ENCODE results near the gene FLYWCH1. TPM values are rescaled to one million over a fixed set of nuclear protein-coding genes. Genes with fewer than 3 reads are reported as not detected.
"Not testable (repeated sequence)": the region's sequence is repeated elsewhere in the genome, so short reads cannot be mapped to it uniquely, and the experiment has no call there.

The FLYWCH1 gene
- total and polyA plus RNA-seq, 2 donors (not counting 3 experiments of a cell fraction or from before 2014, with no cell fraction given): 32.0 to 51.2 TPM

GRCh38 chr16:2927010-2927646, 15.4 kb downstream of the FLYWCH1 start:
- Histone ChIP-seq H2AFZ (ENCODE audit: low read depth, low read length) (peak overlapping the region; percentile 75), H4K20me1 (replicated peaks; ENCODE audit: control insufficient read depth, extremely low read depth, insufficient read depth, low read length) (no peaks in the 10 kb centered on the region), H3K4me2 (ENCODE audit: insufficient read depth, low read length) (peak overlapping the region; percentile 49), H3K27ac (ENCODE audit: insufficient read depth, low read depth, low read length) (no peak overlapping the region), H3K4me3 (replicated peaks in 1 of 3; ENCODE audit: insufficient read depth in 1 of 3, low read depth in 1 of 3, low read length in 3 of 3) (peak overlapping the region in 1 of 3 experiments; percentile 7), H3K9ac (replicated peaks; ENCODE audit: extremely low read depth, insufficient read depth, low read length) (no peak overlapping the region), H3K27me3 (ENCODE audit: control insufficient read depth in 2 of 2, insufficient read depth in 2 of 2, low read length in 2 of 2) (no peaks in the 10 kb centered on the region), H3K36me3 (ENCODE audit: control insufficient read depth in 2 of 2, extremely low read depth in 1 of 2, insufficient read depth in 2 of 2, low read length in 2 of 2) (peaks cover 2 to 10% of the 10 kb centered on the region in 2 experiments), H3K4me1 (ENCODE audit: control insufficient read depth, extremely low read depth, insufficient read depth, low read length) (peaks cover 2% of the 10 kb centered on the region), H3K9me3 (replicated peaks; ENCODE audit: control insufficient read depth, insufficient read depth, low read length) (no peaks in the 10 kb centered on the region), H3K9me1 (replicated peaks; ENCODE audit: control insufficient read depth, extremely low read depth, insufficient read depth, low read length) (no peaks in the 10 kb centered on the region), H3K79me2 (ENCODE audit: control insufficient read depth, insufficient read depth, low read length) (peaks cover 2% of the 10 kb centered on the region)
- ChIA-PET POLR2A (interaction anchor here (0.6 kb wide), 1 partner anchor 53 kb away, joined by 3 read pairs; no protein-coding TSS in a partner anchor), CTCF (interaction anchor here (0.5 to 2.2 kb wide), 46 partner anchors 8 to 652 kb away, joined by 3 to 36 read pairs (median 5); partner anchors contain the start of genes FLYWCH1, FLYWCH2, KCTD5 and PKMYT1)
- dilution Hi-C loops (cut with MboI; ENCODE audit: extremely low pct_ligation_motif_present, low sequenced_read_pairs): no loop called here
- intact Hi-C loops (cut with micrococcal nuclease): loop anchor here (1.0 kb wide), 1 partner anchor 52 kb away; no protein-coding TSS in a partner anchor
- FAIRE-seq (peak; percentile 95), DNase-seq (ENCODE audit: low read depth, low spot score) (peak; percentile 81)
- TF ChIP-seq CTCF (IDR thresholded peaks at IDR 0.05; ENCODE audit: extremely low read depth in 1 of 2, insufficient read depth in 1 of 2, low read depth in 1 of 2, low read length in 2 of 2) (peak; percentile 83 to 94), EZH2 (IDR thresholded peaks at IDR 0.05; ENCODE audit: borderline replicate concordance, low read depth, low read length, severe bottlenecking) (no peak)
- no TSS peak for BruUV-seq (replicated peaks)

- H3K79me2 ChIP-seq (ENCODE audit: control insufficient read depth, insufficient read depth, low read length); FAIRE-seq; intact Hi-C loops (cut with micrococcal nuclease); H3K27ac ChIP-seq (ENCODE audit: insufficient read depth, low read depth, low read length); dilution Hi-C loops (cut with MboI; ENCODE audit: extremely low pct_ligation_motif_present, low sequenced_read_pairs); H3K9me1 ChIP-seq (replicated peaks; ENCODE audit: control insufficient read depth, extremely low read depth, insufficient read depth, low read length); H3K27me3 ChIP-seq (ENCODE audit: control insufficient read depth in 2 of 2, insufficient read depth in 2 of 2, low read length in 2 of 2); H3K9me3 ChIP-seq (replicated peaks; ENCODE audit: control insufficient read depth, insufficient read depth, low read length); H3K4me1 ChIP-seq (ENCODE audit: control insufficient read depth, extremely low read depth, insufficient read depth, low read length); BruUV-seq (replicated peaks); POLR2A ChIA-PET; H3K4me3 ChIP-seq (replicated peaks in 1 of 3; ENCODE audit: insufficient read depth in 1 of 3, low read depth in 1 of 3, low read length in 3 of 3); H3K9ac ChIP-seq (replicated peaks; ENCODE audit: extremely low read depth, insufficient read depth, low read length); DNase-seq (ENCODE audit: low read depth, low spot score); H3K4me2 ChIP-seq (ENCODE audit: insufficient read depth, low read length); H4K20me1 ChIP-seq (replicated peaks; ENCODE audit: control insufficient read depth, extremely low read depth, insufficient read depth, low read length); H2AFZ ChIP-seq (ENCODE audit: low read depth, low read length): not testable (repeated sequence)
- CTCF ChIA-PET: interaction anchor here (1.2 to 1.8 kb wide), 2 partner anchors 55 to 89 kb away, joined by 14 to 36 read pairs; no protein-coding TSS in a partner anchor
- peaks cover 2 to 12% of the 10 kb centered on the region in 2 experiments for H3K36me3 ChIP-seq (ENCODE audit: control insufficient read depth in 2 of 2, extremely low read depth in 1 of 2, insufficient read depth in 2 of 2, low read length in 2 of 2)
These were observed 16.4 kb downstream of the FLYWCH1 start for GRCh38 chr16:2928151-2928550.

Data from endothelial cell of umbilical vein (primary cell).